ENCODE results near the gene KCNJ12. TPM values are rescaled to one million over a fixed set of nuclear protein-coding genes. Genes with fewer than 3 reads are reported as not detected.

Gene KCNJ12
- polyA plus RNA-seq, 3 donors: not detected

GRCh38 chr17:21380659-21381058 is 4.5 kb downstream of the KCNJ12 start:
- H4K20me1 ChIP-seq (ENCODE audit: insufficient read depth, low read length): no peaks in the 10 kb centered on the region
- intact Hi-C loops (cut with micrococcal nuclease): no loop called here
- no peaks in the 10 kb centered on the region for H3K79me2 ChIP-seq (ENCODE audit: insufficient read depth, low read length)
- H3K36me3 ChIP-seq (replicated peaks in 1 of 2; ENCODE audit: control insufficient read depth in 1 of 2, insufficient read depth in 2 of 2, low read length in 2 of 2): no peaks in the 10 kb centered on the region
- H3K27me3 ChIP-seq (ENCODE audit: control insufficient read depth in 2 of 2, insufficient read depth in 2 of 2, low read length in 2 of 2): peaks cover 20 to 27% of the 10 kb centered on the region in 2 donors
- no peak overlapping the region for H3K27ac ChIP-seq (ENCODE audit: low read depth in 1 of 2, low read length in 2 of 2)
- Mint-ChIP-seq H3K36me3 (no peaks in the 10 kb centered on the region), H3K27ac (no peak overlapping the region), H3K27me3 (ENCODE audit: low read depth in 3 of 3) (peaks cover 30 to 40% (median 34%) of the 10 kb centered on the region in 3 donors), H3K4me3 (no peak overlapping the region), H3K9me3 (peaks cover 0 to 5% (median 0%) of the 10 kb centered on the region in 7 donors), H3K4me1 (peaks cover 8% of the 10 kb centered on the region)
- no peak overlapping the region for H3K4me3 ChIP-seq (replicated peaks in 1 of 3; ENCODE audit: low read depth in 2 of 3, low read length in 3 of 3)
- no peak overlapping the region for H2AFZ ChIP-seq (ENCODE audit: insufficient read depth, low read depth, low read length, poor library complexity, severe bottlenecking)
- no peak for DNase-seq
- no peak for TF ChIP-seq CTCF (IDR thresholded peaks at IDR 0.05)
- no peak overlapping the region for H3K4me2 ChIP-seq (replicated peaks; ENCODE audit: extremely low read depth, low read length, poor library complexity, severe bottlenecking)
- no peak overlapping the region for H3K9ac ChIP-seq (ENCODE audit: insufficient read depth, low read length, poor library complexity, severe bottlenecking)
- H3K4me1 ChIP-seq (ENCODE audit: control insufficient read depth in 1 of 2, insufficient read depth in 2 of 2, low read length in 2 of 2): peaks cover 0 to 18% of the 10 kb centered on the region in 2 donors
- H3K9me3 ChIP-seq (replicated peaks in 1 of 2; ENCODE audit: control insufficient read depth in 1 of 2, insufficient read depth in 1 of 2, low read length in 2 of 2): no peaks in the 10 kb centered on the region
- WGBS (ENCODE audit: insufficient coverage): 100% methylated on average over 1 of the region's 3 CpGs

DNA sequence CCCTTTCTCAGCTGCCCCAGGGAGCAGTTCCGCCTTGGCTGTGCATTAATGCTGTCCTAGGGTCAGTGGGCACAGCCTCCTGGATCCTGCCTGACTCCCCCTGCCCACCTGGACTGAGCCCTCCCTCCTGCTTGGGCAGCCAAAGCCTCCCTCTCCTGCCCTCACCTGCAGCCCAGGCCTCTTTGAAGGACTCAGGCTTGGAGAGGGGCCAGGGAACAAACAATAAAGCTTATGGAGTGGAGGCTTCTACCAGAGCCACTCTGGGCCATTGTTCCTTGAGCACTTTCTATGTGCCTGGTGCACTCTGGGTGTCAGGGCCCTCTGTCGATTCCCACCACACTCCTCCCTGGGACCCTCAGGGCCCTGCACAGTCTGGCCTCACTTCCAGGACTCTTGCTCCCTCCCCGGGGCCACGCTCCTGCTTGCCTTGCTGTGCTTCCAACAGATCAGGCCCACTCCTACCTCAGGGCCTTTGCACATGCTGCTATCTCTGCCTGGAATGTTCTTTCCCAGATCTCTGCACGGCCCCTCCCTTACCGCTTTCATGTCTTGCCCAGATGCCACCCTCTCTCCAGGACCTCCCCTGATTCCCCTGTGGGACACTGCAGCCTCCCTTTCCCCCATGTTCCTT is 5.0 kb downstream of the KCNJ12 start:
- Mint-ChIP-seq H3K9me3 (peaks cover 0 to 5% (median 0%) of the 10 kb centered on the region in 7 donors), H3K4me3 (no peak overlapping the region), H3K27ac (no peak overlapping the region), H3K27me3 (ENCODE audit: low read depth in 3 of 3) (peaks cover 24 to 37% (median 29%) of the 10 kb centered on the region in 3 donors), H3K36me3 (no peaks in the 10 kb centered on the region), H3K4me1 (peaks cover 8% of the 10 kb centered on the region)
- H4K20me1 ChIP-seq (ENCODE audit: insufficient read depth, low read length): no peaks in the 10 kb centered on the region
- peaks cover 0 to 18% of the 10 kb centered on the region in 2 donors for H3K4me1 ChIP-seq (ENCODE audit: control insufficient read depth in 1 of 2, insufficient read depth in 2 of 2, low read length in 2 of 2)
- DNase-seq: no peak
- no peak for TF ChIP-seq CTCF (IDR thresholded peaks at IDR 0.05)
- WGBS (ENCODE audit: insufficient coverage): 90% methylated on average over 6 of the region's 6 CpGs
- H3K27me3 ChIP-seq (ENCODE audit: control insufficient read depth in 2 of 2, insufficient read depth in 2 of 2, low read length in 2 of 2): peaks cover 18 to 23% of the 10 kb centered on the region in 2 donors
- H3K9ac ChIP-seq (ENCODE audit: insufficient read depth, low read length, poor library complexity, severe bottlenecking): no peak overlapping the region
- H3K36me3 ChIP-seq (replicated peaks in 1 of 2; ENCODE audit: control insufficient read depth in 1 of 2, insufficient read depth in 2 of 2, low read length in 2 of 2): no peaks in the 10 kb centered on the region
- no peak overlapping the region for H3K4me2 ChIP-seq (replicated peaks; ENCODE audit: extremely low read depth, low read length, poor library complexity, severe bottlenecking)
- no peaks in the 10 kb centered on the region for H3K79me2 ChIP-seq (ENCODE audit: insufficient read depth, low read length)
- H2AFZ ChIP-seq (ENCODE audit: insufficient read depth, low read depth, low read length, poor library complexity, severe bottlenecking): no peak overlapping the region
- H3K4me3 ChIP-seq (replicated peaks in 1 of 3; ENCODE audit: low read depth in 2 of 3, low read length in 3 of 3): no peak overlapping the region
- intact Hi-C loops (cut with micrococcal nuclease): no loop called here
- no peak overlapping the region for H3K27ac ChIP-seq (ENCODE audit: low read depth in 1 of 2, low read length in 2 of 2)
- no peaks in the 10 kb centered on the region for H3K9me3 ChIP-seq (replicated peaks in 1 of 2; ENCODE audit: control insufficient read depth in 1 of 2, insufficient read depth in 1 of 2, low read length in 2 of 2)

Measured in CD14-positive monocyte (primary cell).